Neuron (in vitro differentiated cells): ENCODE data around the gene SULT1E1.

ENCODE experiments used
- H2AFZ ChIP-seq: one replicate; pipeline ENCODE4 v1.6.1; 2013; ENCODE audit warnings: low read depth, mild to moderate bottlenecking, inconsistent platforms, low read length, moderate library complexity
- H3K27me3 ChIP-seq: one replicate; pipeline ENCODE4 v1.6.1; 2013; ENCODE audit warnings: low read length; ENCODE audit not compliant: insufficient read depth
- H3K36me3 ChIP-seq: one replicate; pipeline ENCODE4 v1.6.1; 2013; ENCODE audit warnings: low read length; ENCODE audit not compliant: insufficient read depth
- H3K4me1 ChIP-seq: one replicate; pipeline ENCODE4 v1.6.1; 2013; ENCODE audit warnings: low read length; ENCODE audit not compliant: insufficient read depth
- H3K4me3 ChIP-seq: 2 replicates; pipeline ENCODE4 v1.5.1; 2013; ENCODE audit warnings: mild to moderate bottlenecking, low read length, moderate library complexity
- H3K9me3 ChIP-seq: one replicate; pipeline ENCODE4 v1.6.1; 2013; ENCODE audit warnings: low read length

The SULT1E1 gene, protein sequence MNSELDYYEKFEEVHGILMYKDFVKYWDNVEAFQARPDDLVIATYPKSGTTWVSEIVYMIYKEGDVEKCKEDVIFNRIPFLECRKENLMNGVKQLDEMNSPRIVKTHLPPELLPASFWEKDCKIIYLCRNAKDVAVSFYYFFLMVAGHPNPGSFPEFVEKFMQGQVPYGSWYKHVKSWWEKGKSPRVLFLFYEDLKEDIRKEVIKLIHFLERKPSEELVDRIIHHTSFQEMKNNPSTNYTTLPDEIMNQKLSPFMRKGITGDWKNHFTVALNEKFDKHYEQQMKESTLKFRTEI

DNA sequence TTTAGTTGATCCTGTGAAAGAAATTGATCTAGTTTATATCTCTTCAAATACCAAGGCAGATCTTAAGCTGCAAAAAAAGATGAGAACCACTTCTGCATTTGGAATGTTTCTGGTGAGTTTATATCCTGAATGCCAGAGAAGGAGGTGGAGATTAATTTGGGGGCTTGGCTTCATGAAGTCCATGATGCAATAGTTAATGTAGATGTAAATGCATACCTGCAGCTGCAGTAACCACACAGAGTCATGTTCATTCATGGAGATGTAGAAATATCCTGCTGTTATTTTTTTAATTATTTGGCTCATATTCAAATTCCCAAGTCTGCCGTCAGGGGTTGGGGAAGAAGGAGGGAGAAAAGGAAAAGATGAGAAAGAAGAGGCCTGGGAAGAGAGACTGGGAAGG is at the start of gene SULT1E1:
SULT1E1 (minus strand) TSS at position 94 of the 400 bp plus-strand sequence. CDS start 2,501 bp downstream, outside the sequence.
- no peaks in the 10 kb centered on the region for H3K9me3 ChIP-seq
- no peak within 1 kb of the TSS for H2AFZ ChIP-seq
- no peaks in the 10 kb centered on the region for H3K27me3 ChIP-seq
- H3K4me1 ChIP-seq: no peaks in the 10 kb centered on the region
- H3K4me3 ChIP-seq: no peak within 1 kb of the TSS
- no peaks in the 10 kb centered on the region for H3K36me3 ChIP-seq

DNA sequence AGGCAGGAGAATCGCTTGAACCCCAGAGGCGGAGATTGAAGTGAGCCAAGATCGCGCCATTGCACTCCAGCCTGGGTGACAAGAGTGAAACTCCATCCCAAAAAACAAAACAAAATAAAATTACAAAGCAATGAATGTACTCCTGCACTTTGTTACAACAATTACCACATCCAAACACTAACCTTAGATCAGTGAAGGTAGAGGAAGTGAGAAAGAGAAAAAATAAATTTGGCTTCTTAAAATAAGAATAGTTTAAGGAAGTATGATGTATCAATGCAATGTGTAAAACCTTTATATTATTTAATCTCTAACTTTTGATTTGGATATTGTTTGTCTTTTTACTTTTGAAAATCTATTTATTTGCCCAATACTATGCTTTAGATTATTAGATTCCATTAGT is 49.2 kb upstream of the SULT1E1 start:
- Histone ChIP-seq H3K9me3 (no peaks in the 10 kb centered on the region), H3K27me3 (no peaks in the 10 kb centered on the region), H3K4me1 (no peaks in the 10 kb centered on the region)

DNA sequence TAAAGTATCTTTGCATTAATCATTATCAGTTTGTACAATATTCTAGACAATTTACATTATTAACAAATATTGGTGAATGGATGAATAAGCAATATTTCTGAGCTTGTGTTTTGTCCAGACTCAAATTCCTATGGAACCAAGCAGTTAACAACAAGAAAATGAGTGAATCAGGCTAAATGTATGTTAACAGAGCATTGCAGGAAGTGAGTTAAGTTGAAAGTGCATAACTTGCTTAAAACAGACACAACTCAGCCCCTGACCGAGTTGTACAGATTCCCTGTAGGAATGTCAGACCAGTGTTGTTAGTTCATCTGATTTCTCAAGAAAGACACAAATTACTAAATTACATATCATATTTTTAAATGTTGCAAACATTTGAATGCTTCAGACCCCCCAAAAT is 47.2 kb upstream of the SULT1E1 start:
- H3K27me3 ChIP-seq: no peaks in the 10 kb centered on the region
- no peaks in the 10 kb centered on the region for H3K9me3 ChIP-seq
- H3K4me3 ChIP-seq: no peak overlapping the region
- no peaks in the 10 kb centered on the region for H3K4me1 ChIP-seq
- H3K36me3 ChIP-seq: no peaks in the 10 kb centered on the region
- H2AFZ ChIP-seq: no peak overlapping the region

More for the DNA sequence above, 49.2 kb upstream of the SULT1E1 start:
- Histone ChIP-seq H3K4me3 (no peak overlapping the region), H3K36me3 (no peaks in the 10 kb centered on the region), H2AFZ (no peak overlapping the region)

DNA sequence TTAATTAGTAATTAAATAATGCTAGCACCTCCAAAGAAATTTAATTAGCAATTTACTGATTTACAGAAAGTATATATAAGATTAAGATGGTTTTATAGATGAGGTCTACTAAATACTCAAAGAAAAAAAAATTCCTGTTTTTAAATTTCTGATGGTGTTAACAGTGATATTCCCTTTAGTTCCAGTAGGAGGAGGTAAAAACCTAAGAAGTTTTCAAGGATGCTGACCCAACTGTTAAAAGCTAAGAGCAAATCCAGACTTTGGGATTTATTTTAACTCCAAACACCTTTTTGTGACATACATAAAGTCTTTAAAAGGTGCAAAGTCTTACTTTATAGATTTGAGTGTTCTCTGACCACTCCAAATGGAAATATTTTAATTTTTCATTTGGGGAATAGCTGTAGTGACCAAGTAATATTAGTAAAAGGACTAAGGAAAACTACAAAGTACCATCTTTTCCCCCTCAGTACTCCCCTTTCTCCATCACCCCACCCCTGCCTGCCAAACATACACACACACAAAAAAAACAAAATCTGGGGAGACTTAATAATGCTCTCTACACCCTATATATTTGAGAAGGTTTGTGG is 36.7 kb upstream of the SULT1E1 start:
- Histone ChIP-seq H3K36me3 (no peaks in the 10 kb centered on the region), H3K27me3 (no peaks in the 10 kb centered on the region), H3K4me1 (no peaks in the 10 kb centered on the region), H2AFZ (no peak overlapping the region), H3K9me3 (no peaks in the 10 kb centered on the region), H3K4me3 (no peak overlapping the region)

DNA sequence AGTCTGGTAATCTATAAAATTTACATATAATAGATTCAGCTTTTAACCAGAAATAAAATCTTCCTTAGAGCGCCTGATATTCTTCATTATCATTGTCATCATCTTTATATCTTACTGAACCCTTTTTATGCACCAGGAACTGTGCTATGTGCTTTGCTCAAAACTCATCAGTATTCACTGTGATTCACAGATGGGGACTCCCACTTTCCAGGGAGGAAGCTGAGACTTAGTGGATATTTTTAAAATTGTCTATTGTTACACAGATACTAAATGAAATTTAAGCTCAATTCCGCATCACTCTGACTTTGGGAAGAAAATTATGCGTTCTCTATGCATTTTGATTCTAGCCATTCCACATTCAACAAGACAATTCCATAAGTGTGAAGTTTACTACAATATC is 34.8 kb upstream of the SULT1E1 start:
- Histone ChIP-seq H3K9me3 (no peaks in the 10 kb centered on the region), H2AFZ (no peak overlapping the region), H3K4me3 (no peak overlapping the region), H3K4me1 (no peaks in the 10 kb centered on the region), H3K27me3 (no peaks in the 10 kb centered on the region), H3K36me3 (no peaks in the 10 kb centered on the region)

DNA sequence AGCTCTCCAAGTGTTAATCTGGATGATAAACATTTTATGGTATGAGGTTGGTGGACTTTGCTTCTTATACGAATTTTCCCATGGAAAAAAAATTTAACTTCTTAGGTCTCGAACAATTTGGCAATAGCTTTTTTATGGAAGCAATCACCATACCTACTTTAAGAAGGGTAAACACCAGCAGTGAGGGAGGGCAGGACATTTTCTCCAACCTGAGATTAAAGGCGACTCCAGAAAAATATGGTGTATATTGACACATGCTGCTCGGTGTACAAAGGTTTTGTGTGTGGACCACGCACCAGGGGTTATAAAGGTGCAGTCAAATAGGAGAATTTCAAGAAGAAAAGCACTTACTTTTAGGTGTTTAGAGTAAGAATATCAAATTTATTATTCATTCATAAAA is 34.2 kb upstream of the SULT1E1 start:
- no peaks in the 10 kb centered on the region for H3K36me3 ChIP-seq
- H2AFZ ChIP-seq: no peak overlapping the region
- H3K9me3 ChIP-seq: no peaks in the 10 kb centered on the region
- no peak overlapping the region for H3K4me3 ChIP-seq
- H3K4me1 ChIP-seq: no peaks in the 10 kb centered on the region
- no peaks in the 10 kb centered on the region for H3K27me3 ChIP-seq

DNA sequence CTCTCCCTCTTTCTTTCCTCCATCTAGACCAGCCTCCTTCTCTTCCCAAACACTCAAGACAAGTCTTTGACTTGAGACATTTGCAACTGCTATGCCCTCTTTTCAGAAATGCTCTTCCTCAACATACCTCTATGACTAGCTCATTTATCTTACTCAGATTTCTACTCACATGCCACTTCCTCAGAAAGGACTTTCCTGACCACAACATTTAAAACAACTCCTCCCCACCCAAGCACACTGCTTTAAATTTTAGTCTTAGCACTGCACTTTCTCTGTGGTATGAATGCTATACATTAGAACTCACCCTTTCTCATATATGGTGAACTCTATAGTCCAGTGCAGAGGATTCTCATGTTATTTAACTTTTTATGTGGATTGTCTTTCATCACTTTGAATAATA is 28.4 kb upstream of the SULT1E1 start:
- Histone ChIP-seq H3K36me3 (no peaks in the 10 kb centered on the region), H3K4me3 (no peak overlapping the region), H3K27me3 (no peaks in the 10 kb centered on the region), H3K9me3 (no peaks in the 10 kb centered on the region), H3K4me1 (no peaks in the 10 kb centered on the region), H2AFZ (no peak overlapping the region)

DNA sequence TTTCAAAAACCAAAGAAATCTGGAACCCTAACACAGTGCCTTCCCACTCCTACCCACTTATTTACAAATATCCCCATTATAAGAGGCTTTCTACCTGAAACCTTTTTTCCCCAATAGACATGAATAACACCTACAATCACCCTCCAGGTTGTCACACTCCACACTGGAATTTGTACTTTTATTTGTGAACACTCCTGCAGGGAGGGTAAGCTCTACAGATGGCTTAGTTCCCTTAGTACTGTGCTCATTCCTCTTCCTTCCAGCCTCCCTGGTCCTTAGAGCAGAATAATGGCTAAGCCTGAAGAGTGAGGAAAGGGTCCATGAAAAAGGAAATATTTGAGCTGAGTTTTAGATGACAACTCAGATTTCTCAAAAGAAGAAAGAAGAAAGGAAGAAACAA is 22.2 kb upstream of the SULT1E1 start:
- Histone ChIP-seq H3K27me3 (no peaks in the 10 kb centered on the region), H3K4me1 (no peaks in the 10 kb centered on the region), H3K9me3 (no peaks in the 10 kb centered on the region), H3K36me3 (no peaks in the 10 kb centered on the region), H2AFZ (no peak overlapping the region), H3K4me3 (no peak overlapping the region)

DNA sequence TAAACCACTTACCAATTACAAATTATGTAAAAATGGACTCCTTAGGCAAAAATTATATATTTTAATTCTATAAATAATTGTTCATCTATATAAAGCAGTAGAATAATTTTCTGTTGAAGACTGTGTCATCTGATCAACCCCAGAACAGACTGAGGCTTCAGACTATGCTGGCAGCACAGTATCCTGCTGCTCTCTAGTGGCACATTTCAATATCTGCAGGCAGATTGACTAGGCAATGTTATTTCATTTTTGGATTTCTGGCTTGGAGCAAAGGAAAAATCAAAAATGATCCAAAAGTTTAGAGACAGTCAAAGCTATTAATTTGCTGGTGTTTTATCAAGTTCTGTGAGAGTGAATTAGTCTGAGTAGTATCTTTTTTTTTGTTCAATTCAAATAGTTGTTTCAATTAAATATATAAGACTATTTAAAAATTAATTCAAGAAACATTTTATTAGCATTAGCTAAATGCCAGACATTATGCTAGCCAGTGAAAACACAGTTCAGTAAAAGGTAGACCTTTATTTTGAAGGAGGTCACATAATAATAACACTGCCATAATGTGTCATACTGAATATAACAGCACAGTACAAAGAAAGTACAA is 21.3 kb upstream of the SULT1E1 start:
- Histone ChIP-seq H2AFZ (no peak overlapping the region), H3K36me3 (no peaks in the 10 kb centered on the region), H3K27me3 (no peaks in the 10 kb centered on the region), H3K4me1 (no peaks in the 10 kb centered on the region), H3K4me3 (no peak overlapping the region), H3K9me3 (no peaks in the 10 kb centered on the region)

DNA sequence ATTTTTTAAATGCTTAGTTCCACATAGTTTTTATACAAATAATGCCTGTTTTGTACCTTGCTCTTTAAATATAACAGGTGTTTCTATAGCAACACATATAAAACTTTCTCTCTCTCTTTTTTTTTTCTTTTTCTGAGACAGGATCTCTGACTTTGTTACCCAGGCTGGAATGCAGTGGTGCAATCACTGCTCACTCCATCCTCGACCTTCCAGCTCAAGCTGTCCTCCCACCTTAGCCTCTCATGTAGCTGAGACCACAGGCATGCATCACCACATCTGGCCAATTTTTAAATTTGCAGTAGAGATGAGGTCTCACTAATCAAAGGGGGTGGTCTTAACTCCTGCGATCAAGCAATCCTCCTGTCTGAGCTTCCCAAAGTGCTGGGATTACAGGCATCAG is 18.3 kb upstream of the SULT1E1 start:
- Histone ChIP-seq H3K27me3 (no peaks in the 10 kb centered on the region), H2AFZ (no peak overlapping the region), H3K4me3 (no peak overlapping the region), H3K36me3 (no peaks in the 10 kb centered on the region), H3K4me1 (no peaks in the 10 kb centered on the region), H3K9me3 (no peaks in the 10 kb centered on the region)

DNA sequence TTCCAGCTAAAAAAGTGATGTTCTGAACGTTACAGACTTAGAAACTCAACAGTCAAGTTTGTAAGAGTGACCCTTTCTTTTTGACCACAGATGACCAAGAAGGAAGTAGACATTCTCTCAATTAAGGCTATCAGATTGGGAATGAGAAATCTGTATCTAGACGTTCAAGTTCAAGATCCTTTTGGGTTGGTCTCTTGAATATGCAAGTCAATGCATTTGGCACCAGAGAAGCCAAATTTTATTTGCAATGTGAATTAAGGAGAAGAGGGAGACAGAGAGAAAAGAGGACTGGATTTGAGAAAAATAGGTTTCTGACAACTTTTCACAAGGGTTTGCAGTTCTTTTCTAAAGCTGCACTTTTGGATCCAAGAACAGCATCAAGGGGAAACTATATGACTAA is 17.5 kb upstream of the SULT1E1 start:
- Histone ChIP-seq H3K4me1 (no peaks in the 10 kb centered on the region), H2AFZ (no peak overlapping the region), H3K27me3 (no peaks in the 10 kb centered on the region), H3K4me3 (no peak overlapping the region), H3K36me3 (no peaks in the 10 kb centered on the region), H3K9me3 (no peaks in the 10 kb centered on the region)

DNA sequence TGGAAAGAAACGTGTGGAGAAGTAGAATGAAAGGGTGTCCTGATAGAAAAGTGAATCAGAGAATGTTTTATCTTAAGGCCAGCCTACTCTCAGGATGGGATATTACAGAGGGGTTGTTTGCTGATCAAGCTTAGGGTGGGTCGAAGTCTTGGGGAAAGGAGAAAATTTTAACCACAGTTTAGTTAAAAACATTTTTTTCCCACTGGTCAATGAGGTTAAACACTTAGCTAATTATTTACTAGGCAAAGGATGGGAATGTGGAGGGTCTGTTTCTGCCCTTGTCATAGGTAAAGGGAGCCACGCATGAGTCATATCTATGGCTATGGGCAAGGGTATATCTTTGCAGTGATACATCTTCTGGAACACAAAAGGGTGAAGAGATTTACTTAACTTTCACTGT is 16.1 kb upstream of the SULT1E1 start:
- Histone ChIP-seq H2AFZ (no peak overlapping the region), H3K27me3 (no peaks in the 10 kb centered on the region), H3K4me3 (no peak overlapping the region), H3K4me1 (no peaks in the 10 kb centered on the region), H3K36me3 (no peaks in the 10 kb centered on the region), H3K9me3 (no peaks in the 10 kb centered on the region)

DNA sequence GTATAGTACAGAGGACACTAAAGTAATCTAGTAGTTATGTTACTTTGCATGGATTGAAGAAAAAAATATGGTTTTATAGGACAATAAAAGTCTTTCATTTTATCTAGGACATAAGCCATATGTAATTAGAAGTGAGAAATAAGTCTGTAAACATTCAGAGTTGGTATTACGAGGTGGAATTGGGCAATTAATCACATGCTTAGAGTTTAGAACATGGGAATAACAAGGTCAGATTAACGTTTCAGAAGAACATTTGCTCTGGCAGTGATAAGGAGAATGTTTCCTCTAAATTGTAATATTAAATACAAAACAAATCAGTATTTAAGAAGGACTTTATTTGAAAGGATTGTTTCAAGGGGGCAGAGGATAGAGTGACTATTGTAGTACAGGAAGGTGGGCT is 15.6 kb upstream of the SULT1E1 start:
- Histone ChIP-seq H3K27me3 (no peaks in the 10 kb centered on the region), H3K9me3 (no peaks in the 10 kb centered on the region), H2AFZ (no peak overlapping the region), H3K4me3 (no peak overlapping the region), H3K4me1 (no peaks in the 10 kb centered on the region), H3K36me3 (no peaks in the 10 kb centered on the region)
